Testis (tissue), 3 donors: ENCODE measurements around the gene CFAP53. TPM values are rescaled to one million over a fixed set of nuclear protein-coding genes. Genes with fewer than 3 reads are reported as not detected.

Source experiments
- DNase-seq: peaks from one replicate; pipeline ENCODE4 v3.0.0-alpha.2; 2019
- H3K27ac ChIP-seq, 2 donors: fragments of 200-600 bp; sonication (generic); one replicate each; pipeline ENCODE4 v1.5.1; 2019
- H3K27me3 ChIP-seq: fragments of 200-600 bp; sonication (generic); one replicate; pipeline ENCODE4 v1.5.1; 2019
- H3K36me3 ChIP-seq: fragments of 200-600 bp; sonication (generic); one replicate; pipeline ENCODE4 v1.5.1; 2017; ENCODE audit warnings: low read depth; ENCODE audit errors: missing control alignments
- H3K4me1 ChIP-seq: fragments of 200-600 bp; sonication (generic); one replicate; pipeline ENCODE4 v1.5.1; 2019
- H3K4me3 ChIP-seq, 2 donors: fragments of 200-600 bp; sonication (generic); one replicate each; pipeline ENCODE4 v1.5.1; 2017 to 2019
- H3K9me3 ChIP-seq: fragments of 200-600 bp; sonication (generic); one replicate; pipeline ENCODE4 v1.5.1; 2017
- CTCF ChIP-seq, 3 experiments: fragments of 450-650 bp in 2 of 3; fragments of 200-600 bp in 1 of 3; sonication (generic) in 1 of 3; IDR thresholded peaks; one replicate each; pipeline ENCODE4 v1.5.1; 2016 to 2019; ENCODE audit warnings: antibody characterized with exemption in 3 of 3, mild to moderate bottlenecking in 2 of 3, moderate library complexity in 1 of 3
- POLR2A ChIP-seq: fragments of 450-650 bp; IDR thresholded peaks from one replicate; pipeline ENCODE4 v1.6.1; 2017; ENCODE audit warnings: antibody characterized with exemption, mild to moderate bottlenecking, moderate library complexity
- WGBS, 2 donors: methylation state at CpG; one replicate each; pipeline ENCODE4 v1.1.5; 2018; 5-methylcytosine and 5-hydroxymethylcytosine counted together
- intact Hi-C: fragments of 100-400 bp; cut with DNase I; formaldehyde crosslinking; loops from one replicate; pipeline ENCODE4 v1.15.1; 2023; ENCODE audit warnings: low total_unique reads
- polyA plus RNA-seq: library from polyadenylated mRNA; stranded (reverse); fragments of 350-450 nt; fragmentation: Illumina TruSeq; extraction: RNeasy Lipid Tissue Mini Kit (QIAGEN cat#74804); gene quantifications from one replicate; pipeline ENCODE4 v1.2.3, GENCODE V29; 2014; ENCODE audit warnings: low read depth, low replicate concordance; ENCODE audit not compliant: insufficient read depth
- total RNA-seq, 2 donors: library from RNA; depleted of rRNA; stranded (reverse); fragments of >200 nt; gene quantifications; one replicate each; pipeline ENCODE4 v1.2.3, GENCODE V29; 2016

Gene CFAP53
- total and polyA plus RNA-seq, 3 donors from 2014 or later: 22.7 to 72.8 (median 48.6) TPM

- 58 to 68% methylated on average over 1 of the region's 1 CpG for WGBS, 2 donors
- no peaks in the 10 kb centered on the region for H3K36me3 ChIP-seq
- intact Hi-C loops: no loop called here
- no peak for DNase-seq
- H3K27me3 ChIP-seq: no peaks in the 10 kb centered on the region
- no peak overlapping the region for H3K27ac ChIP-seq
- no peaks in the 10 kb centered on the region for H3K4me1 ChIP-seq
- TF ChIP-seq POLR2A: no peak
- no peak for TF ChIP-seq CTCF (IDR thresholded peaks at IDR 0.05)
- no peaks in the 10 kb centered on the region for H3K9me3 ChIP-seq
- no peak overlapping the region for H3K4me3 ChIP-seq
Measured at GRCh38 chr18:50207722-50208121, 58.6 kb downstream of the CFAP53 start.

DNA sequence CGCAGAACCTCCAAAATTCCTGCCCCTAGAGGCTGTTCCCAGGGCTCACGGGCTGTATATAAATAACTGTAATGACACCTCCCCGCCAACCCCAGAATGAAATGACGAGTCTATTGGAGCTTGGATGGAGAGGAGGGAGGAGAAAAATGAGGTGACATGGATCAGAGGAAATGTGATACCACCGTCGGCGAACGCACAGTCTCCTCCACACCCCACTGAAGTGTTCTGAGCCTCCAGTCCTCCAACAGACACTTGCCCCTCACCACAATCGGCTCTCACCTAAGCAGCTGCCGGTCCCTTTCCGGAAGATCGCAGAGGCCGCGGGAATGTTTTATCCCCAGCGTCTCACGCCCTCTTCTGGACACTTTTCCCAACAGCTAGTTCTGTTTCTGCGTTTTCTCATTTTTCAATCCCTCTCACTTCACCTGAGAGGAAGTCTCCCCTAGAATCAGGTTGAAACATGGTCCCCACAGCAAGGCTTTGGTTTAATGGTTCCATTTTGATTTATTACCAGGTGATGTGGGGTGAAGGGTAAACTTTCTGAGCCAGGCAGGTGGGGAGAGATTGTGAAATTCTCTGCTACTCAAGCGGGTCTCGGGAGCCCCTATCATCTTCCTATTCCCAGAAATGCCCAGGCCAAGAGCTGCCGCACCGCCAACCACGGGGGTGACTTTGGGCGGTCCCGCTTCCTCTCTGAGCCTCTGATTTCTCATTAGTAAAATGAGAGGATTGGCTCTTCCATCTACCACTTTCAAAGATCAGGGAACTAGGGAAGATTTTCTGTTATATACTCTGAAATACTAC is 62.3 kb downstream of the CFAP53 start:
- intact Hi-C loops: no loop called here
- Histone ChIP-seq H3K4me3 (no peak overlapping the region), H3K27me3 (no peaks in the 10 kb centered on the region), H3K36me3 (no peaks in the 10 kb centered on the region), H3K27ac (no peak overlapping the region), H3K9me3 (no peaks in the 10 kb centered on the region), H3K4me1 (no peaks in the 10 kb centered on the region)
- WGBS, 2 donors: 32 to 35% methylated on average over 24 of the region's 24 CpGs
- peak; percentile 67 for DNase-seq
- TF ChIP-seq CTCF (IDR thresholded peaks at IDR 0.05): peak; percentile 22 to 53 (median 50)
- no peak for TF ChIP-seq POLR2A

DNA sequence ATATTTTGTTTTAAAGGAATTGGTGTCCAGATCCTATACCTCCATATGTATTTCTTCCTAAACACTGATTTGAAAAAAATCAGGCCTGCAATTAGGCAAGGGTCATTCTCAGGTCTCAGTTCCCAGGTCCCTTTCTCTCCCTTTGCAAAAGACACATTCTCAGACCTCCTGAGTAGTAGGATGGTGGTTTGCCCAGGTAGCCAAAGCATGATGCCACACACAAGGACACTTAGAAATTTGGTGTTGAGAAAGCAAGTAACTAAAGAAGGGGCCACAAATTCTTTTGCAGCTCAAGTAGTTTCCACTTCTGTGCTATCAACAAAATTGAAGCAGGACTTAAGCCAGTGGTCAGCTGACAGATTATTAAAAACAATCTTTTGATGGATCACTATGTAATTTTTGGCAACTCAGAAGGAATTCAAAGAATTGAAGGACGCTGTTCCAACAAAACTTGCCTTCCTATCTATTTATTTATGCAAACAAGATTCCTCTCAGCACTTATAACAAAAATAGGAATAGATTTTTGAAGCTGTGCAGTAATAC is 64.7 kb downstream of the CFAP53 start:
- WGBS, 2 donors: 48 to 64% methylated on average over 1 of the region's 1 CpG
- H3K9me3 ChIP-seq: no peaks in the 10 kb centered on the region
- no peaks in the 10 kb centered on the region for H3K27me3 ChIP-seq
- no peak for DNase-seq
- H3K27ac ChIP-seq: no peak overlapping the region
- H3K4me1 ChIP-seq: no peaks in the 10 kb centered on the region
- no peaks in the 10 kb centered on the region for H3K36me3 ChIP-seq
- H3K4me3 ChIP-seq: no peak overlapping the region
- TF ChIP-seq CTCF (IDR thresholded peaks at IDR 0.05) (no peak), POLR2A (no peak)
- intact Hi-C loops: no loop called here

GRCh38 chr18:50199921-50200320 is 66.4 kb downstream of the CFAP53 start:
- Histone ChIP-seq H3K27ac (no peak overlapping the region), H3K9me3 (no peaks in the 10 kb centered on the region), H3K36me3 (no peaks in the 10 kb centered on the region), H3K27me3 (no peaks in the 10 kb centered on the region), H3K4me1 (no peaks in the 10 kb centered on the region), H3K4me3 (no peak overlapping the region)
- TF ChIP-seq POLR2A: no peak
- TF ChIP-seq CTCF (IDR thresholded peaks at IDR 0.05): no peak
- 58 to 71% methylated on average over 1 of the region's 1 CpG for WGBS, 2 donors
- DNase-seq: no peak
- intact Hi-C loops: no loop called here
